ENCODE results near the gene SFXN3. TPM values are rescaled to one million over a fixed set of nuclear protein-coding genes. Genes with fewer than 3 reads are reported as not detected.

SFXN3 gene
- total and polyA plus RNA-seq, 2 donors = 7.7 to 16.3 TPM

- peak in 5 of 9 donors; percentile 46 to 82 (median 69) for DNase-seq (ENCODE audit: low read depth in 6 of 9, low spot score in 9 of 9)
- H3K27me3 ChIP-seq (ENCODE audit: control insufficient read depth in 2 of 2, insufficient read depth in 1 of 2, low read length in 1 of 2) = peaks cover 0 to 20% of the 10 kb centered on the region in 2 donors
- under 1% methylated on average over 82 of the region's 83 CpGs for WGBS
- peaks cover 22 to 29% of the 10 kb centered on the region in 2 donors for H3K4me1 ChIP-seq (ENCODE audit: control insufficient read depth in 2 of 2, insufficient read depth in 2 of 2, low read length in 2 of 2)
- peaks cover 0 to 6% of the 10 kb centered on the region in 2 donors for H3K36me3 ChIP-seq (ENCODE audit: control insufficient read depth in 2 of 2, insufficient read depth in 2 of 2, low read length in 1 of 2)
- peak overlapping the region; percentile 80 to 91 for H3K27ac ChIP-seq (ENCODE audit: low read depth in 1 of 2, low read length in 1 of 2)
- peak overlapping the region; percentile 82 for H3K4me3 ChIP-seq (ENCODE audit: low read length in 2 of 2)
- H3K9me3 ChIP-seq (ENCODE audit: control insufficient read depth in 2 of 2, insufficient read depth in 1 of 2, low read length in 1 of 2) = no peaks in the 10 kb centered on the region
These were observed 31.9 kb upstream of the SFXN3 start for GRCh38 chr10:100998991-100999741.

GRCh38 chr10:100999742-101000126 lies 31.3 kb upstream of the SFXN3 start, which contains the start of gene LZTS2:
Gene LZTS2, plus strand, starts transcription at chr10:100999808. Its CDS starts 2,731 bp downstream, at chr10:101002539.
- H3K27me3 ChIP-seq (ENCODE audit: control insufficient read depth in 2 of 2, insufficient read depth in 1 of 2, low read length in 1 of 2) = peaks cover 0 to 20% of the 10 kb centered on the region in 2 donors
- peak within 1 kb of the TSS; percentile 82 for H3K4me3 ChIP-seq (ENCODE audit: low read length in 2 of 2)
- peaks cover 22 to 29% of the 10 kb centered on the region in 2 donors for H3K4me1 ChIP-seq (ENCODE audit: control insufficient read depth in 2 of 2, insufficient read depth in 2 of 2, low read length in 2 of 2)
- H3K27ac ChIP-seq (ENCODE audit: low read depth in 1 of 2, low read length in 1 of 2) = peak within 1 kb of the TSS; percentile 80 to 91
- under 1% methylated on average over 44 of the region's 44 CpGs for WGBS
- DNase-seq (ENCODE audit: low read depth in 6 of 9, low spot score in 9 of 9) = no peak
- no peaks in the 10 kb centered on the region for H3K9me3 ChIP-seq (ENCODE audit: control insufficient read depth in 2 of 2, insufficient read depth in 1 of 2, low read length in 1 of 2)
- peaks cover 0 to 3% of the 10 kb centered on the region in 2 donors for H3K36me3 ChIP-seq (ENCODE audit: control insufficient read depth in 2 of 2, insufficient read depth in 2 of 2, low read length in 1 of 2)

DNA sequence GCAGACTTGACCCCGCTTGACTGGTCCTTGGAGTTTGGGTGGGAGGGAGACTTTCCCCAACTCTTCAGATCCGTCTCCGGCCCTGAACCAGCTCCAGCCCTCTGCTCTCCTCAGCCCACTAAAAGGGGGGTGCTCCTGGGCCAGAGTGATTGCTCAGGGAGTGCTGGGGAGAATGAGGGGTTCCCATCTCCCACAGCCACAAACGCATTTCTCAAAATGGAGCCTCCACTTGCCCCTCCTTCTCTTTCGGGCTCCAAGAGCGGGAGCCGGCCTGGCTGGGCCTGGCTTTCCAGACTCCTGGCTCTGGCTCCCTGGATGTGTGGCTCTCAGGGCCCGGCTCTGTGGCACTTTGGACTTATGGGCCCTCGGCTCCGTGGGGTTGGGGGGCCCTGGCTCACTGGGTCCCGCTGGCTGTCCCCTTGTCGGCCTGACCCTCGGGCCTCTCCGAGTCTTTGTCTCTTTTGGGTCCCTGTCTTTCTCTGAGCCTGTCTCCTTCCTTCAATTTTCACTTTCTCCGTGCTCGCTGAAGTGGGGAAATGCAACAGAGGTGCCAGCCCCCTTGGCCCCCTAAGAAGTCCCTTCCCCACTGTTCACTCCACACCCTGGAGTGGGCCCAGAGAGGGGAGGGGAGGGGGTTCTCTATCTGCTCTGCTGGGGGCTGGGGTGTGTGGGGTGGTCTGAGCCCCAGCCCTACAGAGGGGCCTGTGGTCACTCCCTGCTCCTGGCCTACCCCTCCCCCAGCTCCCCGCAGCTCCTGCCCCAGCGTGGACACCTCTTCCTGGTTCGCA lies 30.7 kb upstream of the SFXN3 start:
- 19% methylated on average over 19 of the region's 19 CpGs for WGBS
- H3K27ac ChIP-seq (ENCODE audit: low read depth in 1 of 2, low read length in 1 of 2) = peak overlapping the region; percentile 69 to 74
- peaks cover 22 to 29% of the 10 kb centered on the region in 2 donors for H3K4me1 ChIP-seq (ENCODE audit: control insufficient read depth in 2 of 2, insufficient read depth in 2 of 2, low read length in 2 of 2)
- peaks cover 0 to 20% of the 10 kb centered on the region in 2 donors for H3K27me3 ChIP-seq (ENCODE audit: control insufficient read depth in 2 of 2, insufficient read depth in 1 of 2, low read length in 1 of 2)
- H3K9me3 ChIP-seq (ENCODE audit: control insufficient read depth in 2 of 2, insufficient read depth in 1 of 2, low read length in 1 of 2) = no peaks in the 10 kb centered on the region
- DNase-seq (ENCODE audit: low read depth in 6 of 9, low spot score in 9 of 9) = no peak
- H3K36me3 ChIP-seq (ENCODE audit: control insufficient read depth in 2 of 2, insufficient read depth in 2 of 2, low read length in 1 of 2) = peaks cover 2% of the 10 kb centered on the region in 2 donors
- peak overlapping the region; percentile 51 to 82 for H3K4me3 ChIP-seq (ENCODE audit: low read length in 2 of 2)

GRCh38 chr10:101000915-101001658 lies 29.9 kb upstream of the SFXN3 start:
- Histone ChIP-seq H3K4me3 (ENCODE audit: low read length in 2 of 2) (no peak overlapping the region), H3K27ac (ENCODE audit: low read depth in 1 of 2, low read length in 1 of 2) (peak overlapping the region; percentile 36 to 69), H3K9me3 (ENCODE audit: control insufficient read depth in 2 of 2, insufficient read depth in 1 of 2, low read length in 1 of 2) (no peaks in the 10 kb centered on the region), H3K4me1 (ENCODE audit: control insufficient read depth in 2 of 2, insufficient read depth in 2 of 2, low read length in 2 of 2) (peaks cover 22 to 29% of the 10 kb centered on the region in 2 donors), H3K27me3 (ENCODE audit: control insufficient read depth in 2 of 2, insufficient read depth in 1 of 2, low read length in 1 of 2) (peaks cover 0 to 20% of the 10 kb centered on the region in 2 donors), H3K36me3 (ENCODE audit: control insufficient read depth in 2 of 2, insufficient read depth in 2 of 2, low read length in 1 of 2) (peaks cover 2 to 3% of the 10 kb centered on the region in 2 donors)
- WGBS = 63% methylated on average over 12 of the region's 12 CpGs
- DNase-seq (ENCODE audit: low read depth in 6 of 9, low spot score in 9 of 9) = no peak

DNA sequence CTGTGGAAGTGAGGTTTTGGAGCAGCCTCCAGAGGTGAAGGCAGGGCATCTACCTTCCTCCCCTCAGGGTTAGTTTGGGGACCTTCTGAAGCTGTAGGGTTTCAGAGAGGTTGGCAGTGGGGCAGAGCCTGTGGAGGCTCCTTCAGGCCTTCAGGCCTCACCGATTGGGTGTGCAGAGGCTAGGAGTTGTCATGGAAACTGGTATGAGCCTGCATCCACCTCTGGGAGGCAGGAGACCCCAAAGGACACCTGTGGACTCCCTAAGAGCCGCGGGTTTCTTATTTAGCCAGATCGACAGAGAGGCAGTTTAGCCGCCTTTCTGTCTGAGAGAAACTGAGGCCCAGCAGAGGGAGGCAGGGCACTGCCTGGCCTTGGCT lies 29.4 kb upstream of the SFXN3 start:
- WGBS = 78% methylated on average over 5 of the region's 5 CpGs
- Histone ChIP-seq H3K27ac (ENCODE audit: low read depth in 1 of 2, low read length in 1 of 2) (peak overlapping the region in 1 of 2 donors; percentile 32), H3K4me1 (ENCODE audit: control insufficient read depth in 2 of 2, insufficient read depth in 2 of 2, low read length in 2 of 2) (peaks cover 17 to 24% of the 10 kb centered on the region in 2 donors)

DNA sequence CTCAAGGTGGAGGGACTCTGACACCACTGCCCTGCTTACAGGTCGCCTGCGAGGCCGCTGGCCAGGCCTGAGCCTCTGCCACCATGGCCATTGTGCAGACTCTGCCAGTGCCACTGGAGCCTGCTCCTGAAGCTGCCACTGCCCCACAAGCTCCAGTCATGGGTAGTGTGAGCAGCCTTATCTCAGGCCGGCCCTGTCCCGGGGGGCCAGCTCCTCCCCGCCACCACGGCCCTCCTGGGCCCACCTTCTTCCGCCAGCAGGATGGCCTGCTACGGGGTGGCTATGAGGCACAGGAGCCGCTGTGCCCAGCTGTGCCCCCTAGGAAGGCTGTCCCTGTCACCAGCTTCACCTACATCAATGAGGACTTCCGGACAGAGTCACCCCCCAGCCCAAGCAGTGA lies 28.6 kb upstream of the SFXN3 start:
- H3K27ac ChIP-seq (ENCODE audit: low read depth in 1 of 2, low read length in 1 of 2) = no peak overlapping the region
- H3K4me1 ChIP-seq (ENCODE audit: control insufficient read depth in 2 of 2, insufficient read depth in 2 of 2, low read length in 2 of 2) = peaks cover 16 to 22% of the 10 kb centered on the region in 2 donors
- H3K27me3 ChIP-seq (ENCODE audit: control insufficient read depth in 2 of 2, insufficient read depth in 1 of 2, low read length in 1 of 2) = peaks cover 0 to 20% of the 10 kb centered on the region in 2 donors
- H3K9me3 ChIP-seq (ENCODE audit: control insufficient read depth in 2 of 2, insufficient read depth in 1 of 2, low read length in 1 of 2) = no peaks in the 10 kb centered on the region
- peaks cover 2 to 12% of the 10 kb centered on the region in 2 donors for H3K36me3 ChIP-seq (ENCODE audit: control insufficient read depth in 2 of 2, insufficient read depth in 2 of 2, low read length in 1 of 2)
- DNase-seq (ENCODE audit: low read depth in 6 of 9, low spot score in 9 of 9) = no peak
- WGBS = over 99% methylated on average over 11 of the region's 11 CpGs
- no peak overlapping the region for H3K4me3 ChIP-seq (ENCODE audit: low read length in 2 of 2)

More for the DNA sequence above, 29.4 kb upstream of the SFXN3 start:
- Histone ChIP-seq H3K27me3 (ENCODE audit: control insufficient read depth in 2 of 2, insufficient read depth in 1 of 2, low read length in 1 of 2) (peaks cover 0 to 20% of the 10 kb centered on the region in 2 donors), H3K4me3 (ENCODE audit: low read length in 2 of 2) (no peak overlapping the region), H3K9me3 (ENCODE audit: control insufficient read depth in 2 of 2, insufficient read depth in 1 of 2, low read length in 1 of 2) (no peaks in the 10 kb centered on the region), H3K36me3 (ENCODE audit: control insufficient read depth in 2 of 2, insufficient read depth in 2 of 2, low read length in 1 of 2) (peaks cover 2 to 8% of the 10 kb centered on the region in 2 donors)
- no peak for DNase-seq (ENCODE audit: low read depth in 6 of 9, low spot score in 9 of 9)

GRCh38 chr10:101003639-101004206 lies 27.3 kb upstream of the SFXN3 start:
- peaks cover 8 to 10% of the 10 kb centered on the region in 2 donors for H3K4me1 ChIP-seq (ENCODE audit: control insufficient read depth in 2 of 2, insufficient read depth in 2 of 2, low read length in 2 of 2)
- H3K4me3 ChIP-seq (ENCODE audit: low read length in 2 of 2) = no peak overlapping the region
- WGBS = 99% methylated on average over 18 of the region's 18 CpGs
- no peak overlapping the region for H3K27ac ChIP-seq (ENCODE audit: low read depth in 1 of 2, low read length in 1 of 2)
- no peaks in the 10 kb centered on the region for H3K9me3 ChIP-seq (ENCODE audit: control insufficient read depth in 2 of 2, insufficient read depth in 1 of 2, low read length in 1 of 2)
- DNase-seq (ENCODE audit: low read depth in 6 of 9, low spot score in 9 of 9) = no peak
- H3K36me3 ChIP-seq (ENCODE audit: control insufficient read depth in 2 of 2, insufficient read depth in 2 of 2, low read length in 1 of 2) = peaks cover 2 to 12% of the 10 kb centered on the region in 2 donors
- peaks cover 0 to 20% of the 10 kb centered on the region in 2 donors for H3K27me3 ChIP-seq (ENCODE audit: control insufficient read depth in 2 of 2, insufficient read depth in 1 of 2, low read length in 1 of 2)

DNA sequence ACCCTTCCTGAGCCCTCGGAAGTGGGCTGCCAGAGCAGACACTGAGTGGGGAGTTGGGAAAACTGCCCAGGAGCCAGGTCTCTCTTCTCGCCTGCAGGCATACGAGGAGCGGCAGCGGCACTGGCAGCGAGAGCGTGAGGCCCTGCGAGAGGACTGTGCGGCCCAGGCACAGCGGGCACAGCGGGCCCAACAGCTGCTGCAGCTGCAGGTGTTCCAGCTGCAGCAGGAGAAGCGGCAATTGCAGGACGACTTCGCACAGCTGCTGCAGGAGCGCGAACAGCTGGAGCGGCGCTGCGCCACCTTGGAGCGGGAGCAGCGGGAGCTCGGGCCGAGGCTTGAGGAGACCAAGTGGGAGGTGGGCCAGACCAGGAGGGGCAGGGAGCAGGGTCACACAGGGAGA lies 25.7 kb upstream of the SFXN3 start:
- H3K4me3 ChIP-seq (ENCODE audit: low read length in 2 of 2) = no peak overlapping the region
- 98% methylated on average over 23 of the region's 23 CpGs for WGBS
- H3K27me3 ChIP-seq (ENCODE audit: control insufficient read depth in 2 of 2, insufficient read depth in 1 of 2, low read length in 1 of 2) = peaks cover 0 to 9% of the 10 kb centered on the region in 2 donors
- H3K4me1 ChIP-seq (ENCODE audit: control insufficient read depth in 2 of 2, insufficient read depth in 2 of 2, low read length in 2 of 2) = peaks cover 0 to under 1% of the 10 kb centered on the region in 2 donors
- no peak for DNase-seq (ENCODE audit: low read depth in 6 of 9, low spot score in 9 of 9)
- no peaks in the 10 kb centered on the region for H3K9me3 ChIP-seq (ENCODE audit: control insufficient read depth in 2 of 2, insufficient read depth in 1 of 2, low read length in 1 of 2)
- peaks cover 2 to 12% of the 10 kb centered on the region in 2 donors for H3K36me3 ChIP-seq (ENCODE audit: control insufficient read depth in 2 of 2, insufficient read depth in 2 of 2, low read length in 1 of 2)
- no peak overlapping the region for H3K27ac ChIP-seq (ENCODE audit: low read depth in 1 of 2, low read length in 1 of 2)

Measured in thymus (tissue), 11 donors.